Activated CD4-positive, alpha-beta T cell treated with anti-CD3 and anti-CD28 coated beads for 1 hour (primary cell): ENCODE results near the gene CENPP.

Source experiments
- DNase-seq: peaks from one replicate; pipeline ENCODE4 v3.0.0-alpha.2; 2020

The CENPP gene

GRCh38 chr9:92603100-92603499 lies 277.3 kb downstream of the CENPP start:
- DNase-seq, result no peak

DNA sequence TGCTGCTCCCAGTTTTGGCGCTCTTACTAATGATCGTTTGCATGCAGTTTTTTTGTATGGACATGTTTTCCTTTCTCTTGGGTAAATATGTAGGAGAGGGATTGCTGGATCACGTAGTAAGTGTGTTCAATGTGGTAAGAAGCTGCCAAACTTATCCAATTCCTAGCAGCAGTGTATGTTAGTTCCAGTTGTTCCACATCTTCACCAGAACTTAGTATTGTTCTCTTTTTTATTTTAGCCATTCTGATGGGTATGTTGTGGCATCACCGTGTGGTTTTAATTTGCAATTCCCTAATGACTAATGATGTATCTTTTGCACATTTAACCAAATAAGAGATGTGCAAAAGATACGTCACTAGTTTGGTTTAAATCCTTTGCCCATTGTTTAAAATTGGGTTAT lies 278.2 kb downstream of the CENPP start:
- DNase-seq, result no peak

- DNase-seq, result no peak
Measured at GRCh38 chr9:92605224-92605623, 279.5 kb downstream of the CENPP start.

DNA sequence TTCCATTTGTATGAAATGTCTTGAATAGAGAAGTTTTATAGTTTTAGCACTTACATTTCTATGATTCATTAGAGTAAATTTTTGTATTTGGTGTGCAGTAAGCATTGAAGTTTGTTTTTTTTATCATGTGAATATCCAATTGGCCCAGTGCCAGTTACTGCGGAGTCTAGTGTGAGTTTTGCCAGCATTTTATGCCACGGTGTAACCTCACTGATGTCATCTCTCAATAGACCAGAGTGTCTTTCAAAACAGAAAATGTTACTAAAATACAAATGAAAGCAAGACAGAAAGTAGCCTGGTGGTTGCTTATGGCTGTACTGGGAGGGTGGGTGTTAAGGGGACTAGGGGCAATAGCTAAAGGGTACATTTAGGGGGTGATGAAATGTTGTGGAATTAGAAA lies 281.3 kb downstream of the CENPP start:
- no peak for DNase-seq

- no peak for DNase-seq
Measured at GRCh38 chr9:92607773-92608172, 282.0 kb downstream of the CENPP start.

- DNase-seq, result no peak
Measured at GRCh38 chr9:92608241-92608908, 282.6 kb downstream of the CENPP start.

DNA sequence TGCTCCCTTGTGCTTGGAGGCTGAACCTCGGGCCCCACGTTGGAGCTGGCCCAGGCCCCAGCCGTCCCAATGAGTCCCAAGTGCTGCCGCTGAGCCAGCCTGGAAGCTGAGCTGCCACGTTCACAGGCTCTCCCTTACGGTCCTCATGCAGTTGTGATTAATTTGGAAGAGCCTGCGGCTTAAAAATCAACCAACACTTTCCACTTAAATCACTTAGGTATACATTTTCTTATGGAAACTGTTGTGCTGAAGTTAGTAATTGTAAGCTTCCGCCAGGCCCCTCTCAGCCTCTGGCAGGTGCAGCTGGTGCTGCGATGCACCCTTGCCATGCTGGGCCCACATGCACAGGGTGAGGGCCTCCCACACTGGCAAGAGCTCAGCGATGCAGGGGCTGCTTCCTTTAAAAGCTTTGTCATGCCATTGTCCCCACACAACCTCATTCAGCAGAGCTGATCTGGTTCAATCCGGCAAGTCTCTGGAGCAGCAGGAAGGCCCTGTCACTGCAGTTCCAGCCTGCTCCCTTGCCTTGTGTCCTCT lies 283.2 kb downstream of the CENPP start:
- no peak for DNase-seq

- DNase-seq, result no peak
Measured at GRCh38 chr9:92610470-92611420, 285.0 kb downstream of the CENPP start.

DNA sequence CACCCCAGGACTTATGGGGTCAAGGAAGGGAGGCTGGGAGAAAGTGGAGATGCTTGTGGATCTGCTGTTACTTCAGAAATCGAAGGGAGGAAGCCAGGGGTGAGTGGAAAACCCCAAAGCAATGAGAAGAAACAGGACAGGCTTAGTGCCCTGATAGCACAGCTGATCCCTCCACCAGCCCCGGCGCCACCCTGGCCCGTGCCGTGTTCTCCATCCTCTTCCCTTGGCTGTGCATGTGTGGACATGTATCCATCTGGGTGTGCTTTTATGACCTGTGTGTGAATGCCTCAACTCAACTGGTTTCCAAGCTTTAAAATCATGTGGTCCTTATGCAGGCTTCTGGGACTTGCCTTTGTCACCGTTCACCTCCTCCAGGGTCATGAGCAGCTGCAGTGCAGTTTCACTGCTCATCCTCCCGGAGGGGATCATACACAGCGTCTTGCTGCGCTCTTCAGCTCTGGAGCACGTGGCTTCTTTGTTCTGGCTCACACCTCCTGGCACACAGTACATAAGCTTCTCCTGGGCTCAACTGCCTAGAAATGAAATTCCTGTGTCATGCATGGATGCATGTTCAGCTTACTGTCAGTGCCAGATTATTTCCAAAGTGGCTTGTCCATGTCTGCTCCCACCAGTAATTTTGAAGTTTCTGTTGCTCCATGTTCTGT lies 286.0 kb downstream of the CENPP start:
- DNase-seq, result no peak

- no peak for DNase-seq
Measured at GRCh38 chr9:92612292-92612691, 286.5 kb downstream of the CENPP start.

DNA sequence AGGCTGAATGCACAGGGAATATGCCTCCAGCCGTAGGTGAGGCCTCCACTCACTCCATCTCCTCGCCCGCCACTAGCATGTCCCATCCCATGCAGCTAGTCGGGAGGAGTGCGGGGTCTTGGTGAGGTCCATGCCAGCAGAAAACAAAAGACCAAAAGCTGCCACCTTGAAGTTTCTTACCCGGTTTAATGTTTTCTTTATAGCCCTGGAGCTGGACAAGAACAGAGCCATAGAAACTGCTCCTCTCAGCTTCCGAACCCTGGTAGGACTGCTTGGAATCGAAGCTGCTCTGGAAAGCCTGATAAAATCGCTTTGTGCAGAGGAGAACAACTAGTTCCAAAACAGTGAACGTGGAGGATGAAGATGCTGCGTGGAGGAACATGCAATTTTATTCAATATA lies 287.1 kb downstream of the CENPP start:
- no peak for DNase-seq

DNA sequence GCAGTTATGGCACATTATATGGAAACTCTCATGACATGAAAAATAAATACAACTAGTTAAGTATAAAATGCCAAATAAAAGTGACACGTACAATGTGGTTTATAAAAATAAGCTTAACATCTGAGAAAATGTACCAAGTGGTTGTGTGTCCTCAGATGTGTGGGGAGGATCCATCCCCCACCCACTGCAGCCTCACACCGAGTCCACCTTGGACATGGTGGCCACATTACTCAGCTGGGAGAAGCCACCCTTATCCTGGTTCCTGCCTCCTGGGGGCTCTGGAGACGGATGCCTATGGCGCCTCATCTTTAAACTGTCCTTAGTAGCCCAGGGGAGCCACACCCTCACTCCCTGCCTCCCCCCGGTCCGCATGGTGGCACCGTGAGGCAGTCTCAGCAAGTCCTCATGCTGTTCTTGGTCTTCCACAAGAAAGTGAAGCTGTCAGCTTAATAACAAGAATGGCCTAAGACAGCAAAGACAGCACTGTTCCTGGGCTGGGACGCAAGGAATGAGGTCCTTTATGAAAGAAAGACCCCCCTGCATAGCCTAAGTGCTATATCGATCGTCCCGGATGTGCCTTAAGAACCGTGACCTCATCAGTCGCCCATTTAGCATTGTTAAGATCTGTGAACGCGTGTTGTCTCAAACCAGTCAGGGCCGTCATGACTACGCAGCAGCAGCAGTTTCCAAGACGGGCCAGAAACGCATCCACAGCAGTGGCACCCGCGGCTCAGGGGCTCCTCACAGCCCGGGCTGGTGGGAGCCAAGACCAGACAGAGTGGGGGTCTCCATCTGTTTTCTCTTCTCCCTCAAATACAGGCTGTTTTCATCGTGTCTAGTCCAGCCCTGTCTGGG lies 287.7 kb downstream of the CENPP start:
- DNase-seq, result no peak

GRCh38 chr9:92614123-92614510 lies 288.4 kb downstream of the CENPP start:
- DNase-seq, result no peak

GRCh38 chr9:92614763-92615461 lies 289.2 kb downstream of the CENPP start:
- no peak for DNase-seq

- DNase-seq, result no peak
Measured at GRCh38 chr9:92615790-92616189, 290.0 kb downstream of the CENPP start.

- DNase-seq, result no peak
Measured at GRCh38 chr9:92616199-92616641, 290.5 kb downstream of the CENPP start.

- no peak for DNase-seq
Measured at GRCh38 chr9:92616655-92617111, 290.9 kb downstream of the CENPP start.

DNA sequence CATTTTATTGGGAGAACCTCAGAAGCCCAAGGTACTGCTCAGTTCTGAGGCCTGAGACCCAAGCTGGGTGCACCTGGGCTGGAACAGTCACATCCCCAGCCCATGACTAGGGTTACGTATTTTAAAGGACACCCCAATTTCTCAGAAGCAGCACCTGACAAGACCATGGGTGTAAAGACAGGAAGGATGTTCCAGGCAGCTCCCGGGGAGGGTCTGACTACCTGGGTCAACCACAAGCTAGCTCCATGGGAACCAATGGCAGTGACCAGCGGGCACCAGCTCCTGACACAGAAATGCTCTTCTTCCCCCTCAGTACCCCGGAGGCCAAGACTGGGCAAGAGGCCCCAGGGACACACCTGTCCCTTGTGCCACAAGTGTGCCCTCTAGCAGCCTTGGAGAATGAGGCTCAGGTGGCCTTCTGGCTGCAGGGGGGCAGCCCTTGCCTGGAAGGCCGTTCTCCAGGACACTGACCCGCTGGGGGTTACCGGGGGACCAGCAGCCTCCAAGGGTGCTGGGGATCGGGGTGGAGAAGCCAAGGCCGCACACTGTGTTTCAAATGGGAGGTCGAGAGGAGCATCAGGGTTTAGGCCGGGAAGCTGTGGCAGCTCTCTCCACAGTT lies 291.6 kb downstream of the CENPP start:
- no peak for DNase-seq

- no peak for DNase-seq
Measured at GRCh38 chr9:92617951-92618510, 292.3 kb downstream of the CENPP start.

GRCh38 chr9:92618633-92619225 lies 293.0 kb downstream of the CENPP start:
- no peak for DNase-seq
